Chondrocyte (in vitro differentiated cells): ENCODE data around the gene YLPM1. TPM values are rescaled to one million over a fixed set of nuclear protein-coding genes. Genes with fewer than 3 reads are reported as not detected.

Source experiments
- DNase-seq: peaks from one replicate; pipeline ENCODE4 v3.0.0; 2021; ENCODE audit warnings: mixed read lengths, low spot score
- H3K27ac Mint-ChIP-seq: one replicate; pipeline ENCODE4 v1.8.0; 2021; ENCODE audit warnings: mild to moderate bottlenecking, moderate library complexity, mixed read lengths; ENCODE audit not compliant: unreplicated experiment
- H3K27me3 Mint-ChIP-seq: 2 replicates; pipeline ENCODE4 v1.8.0; 2021; ENCODE audit warnings: low read depth, mixed read lengths
- H3K36me3 Mint-ChIP-seq: 2 replicates; pipeline ENCODE4 v1.8.0; 2021; ENCODE audit warnings: low read depth, mixed read lengths
- H3K4me1 Mint-ChIP-seq: 2 replicates; pipeline ENCODE4 v1.8.0; 2021; ENCODE audit warnings: low read depth, mild to moderate bottlenecking, mixed read lengths
- H3K4me3 Mint-ChIP-seq: one replicate; pipeline ENCODE4 v1.8.0; 2021; ENCODE audit warnings: mild to moderate bottlenecking, moderate library complexity, mixed read lengths; ENCODE audit not compliant: unreplicated experiment
- H3K9me3 Mint-ChIP-seq: 2 replicates; pipeline ENCODE4 v1.8.0; 2021; ENCODE audit warnings: low read depth, mixed read lengths
- CTCF ChIP-seq: fragments of 200-600 bp; sonication (generic); IDR thresholded peaks from 2 replicates; pipeline ENCODE4 v1.5.0; 2021; ENCODE audit warnings: antibody characterized with exemption, mild to moderate bottlenecking, moderate library complexity
- total RNA-seq: library from RNA; stranded (reverse); gene quantifications from 3 replicates; pipeline ENCODE4 v1.2.1, GENCODE V29; 2021

The YLPM1 gene
- total RNA-seq, 1 donor from 2014 or later = 51.3 TPM

- TF ChIP-seq CTCF = no peak
- no peak overlapping the region for H3K4me3 Mint-ChIP-seq
- no peaks in the 10 kb centered on the region for H3K9me3 Mint-ChIP-seq
- peaks cover 28% of the 10 kb centered on the region for H3K4me1 Mint-ChIP-seq
- peaks cover 9% of the 10 kb centered on the region for H3K36me3 Mint-ChIP-seq
- no peak for DNase-seq
- H3K27ac Mint-ChIP-seq = peak overlapping the region; percentile 80
- H3K27me3 Mint-ChIP-seq = no peaks in the 10 kb centered on the region
Measured at GRCh38 chr14:74834692-74835392, 71.7 kb downstream of the YLPM1 start.

- Mint-ChIP-seq H3K27ac (no peak overlapping the region), H3K27me3 (no peaks in the 10 kb centered on the region), H3K36me3 (peaks cover 4% of the 10 kb centered on the region), H3K9me3 (no peaks in the 10 kb centered on the region), H3K4me1 (peaks cover 28% of the 10 kb centered on the region), H3K4me3 (no peak overlapping the region)
- TF ChIP-seq CTCF = no peak
- DNase-seq = no peak
Measured at GRCh38 chr14:74835645-74836250, 72.6 kb downstream of the YLPM1 start.

- H3K27ac Mint-ChIP-seq = no peak overlapping the region
- H3K27me3 Mint-ChIP-seq = no peaks in the 10 kb centered on the region
- DNase-seq = no peak
- no peak overlapping the region for H3K4me3 Mint-ChIP-seq
- no peak for TF ChIP-seq CTCF
- H3K36me3 Mint-ChIP-seq = peaks cover 5% of the 10 kb centered on the region
- H3K9me3 Mint-ChIP-seq = no peaks in the 10 kb centered on the region
- H3K4me1 Mint-ChIP-seq = peaks cover 28% of the 10 kb centered on the region
Measured at GRCh38 chr14:74836251-74836960, 73.3 kb downstream of the YLPM1 start.

GRCh38 chr14:74838166-74838565 lies 75.0 kb downstream of the YLPM1 start:
- H3K4me3 Mint-ChIP-seq = no peak overlapping the region
- no peak overlapping the region for H3K27ac Mint-ChIP-seq
- no peak for TF ChIP-seq CTCF
- H3K4me1 Mint-ChIP-seq = peaks cover 31% of the 10 kb centered on the region
- H3K27me3 Mint-ChIP-seq = no peaks in the 10 kb centered on the region
- H3K9me3 Mint-ChIP-seq = no peaks in the 10 kb centered on the region
- H3K36me3 Mint-ChIP-seq = peaks cover 5% of the 10 kb centered on the region
- no peak for DNase-seq

GRCh38 chr14:74840603-74841030 lies 77.5 kb downstream of the YLPM1 start:
- no peak overlapping the region for H3K4me3 Mint-ChIP-seq
- H3K27ac Mint-ChIP-seq = no peak overlapping the region
- H3K36me3 Mint-ChIP-seq = peaks cover 5% of the 10 kb centered on the region
- TF ChIP-seq CTCF = no peak
- no peaks in the 10 kb centered on the region for H3K27me3 Mint-ChIP-seq
- peaks cover 31% of the 10 kb centered on the region for H3K4me1 Mint-ChIP-seq
- H3K9me3 Mint-ChIP-seq = no peaks in the 10 kb centered on the region
- DNase-seq = no peak
